Dedifferentiated amniotic fluid mesenchymal stem cell (primary cell): ENCODE measurements around the gene ABHD12.

Source experiments
- DNase-seq: peaks from one replicate; pipeline ENCODE4 v3.0.0-alpha.2; 2016; ENCODE audit errors: extremely low spot score

ABHD12 gene

GRCh38 chr20:25306991-25307903 lies 83.4 kb downstream of the ABHD12 start:
- DNase-seq = no peak

DNA sequence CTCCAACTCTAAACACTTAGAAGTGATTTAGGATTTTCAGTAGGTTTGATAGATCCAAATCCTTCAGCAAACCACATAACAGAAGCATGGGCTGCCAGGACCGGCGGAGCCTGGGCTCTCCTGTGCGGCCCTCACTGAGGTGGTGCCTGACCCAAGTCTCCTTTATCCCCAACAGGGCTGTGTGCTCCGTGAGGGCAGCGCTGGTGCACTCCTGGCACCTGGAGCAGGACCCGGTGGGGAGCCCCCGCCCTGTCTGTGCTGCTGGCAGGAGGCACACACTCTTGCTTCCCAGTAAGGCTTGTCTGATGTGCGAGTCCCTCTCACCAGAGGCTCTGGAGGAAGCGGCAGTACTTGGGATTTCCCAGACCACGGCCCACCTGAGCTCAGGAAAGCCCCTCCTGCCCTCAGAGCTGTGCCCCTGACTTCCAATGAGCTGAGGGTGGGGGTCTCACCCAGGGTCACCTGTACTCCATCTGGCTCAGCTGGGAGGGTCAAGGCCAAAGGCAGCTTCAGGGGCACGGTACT lies 86.5 kb downstream of the ABHD12 start:
- no peak for DNase-seq

GRCh38 chr20:25303292-25304024 lies 87.2 kb downstream of the ABHD12 start:
- DNase-seq = no peak

GRCh38 chr20:25302596-25302995 lies 88.0 kb downstream of the ABHD12 start:
- DNase-seq = no peak

- DNase-seq = no peak
Measured at GRCh38 chr20:25301357-25301920, 89.2 kb downstream of the ABHD12 start.

DNA sequence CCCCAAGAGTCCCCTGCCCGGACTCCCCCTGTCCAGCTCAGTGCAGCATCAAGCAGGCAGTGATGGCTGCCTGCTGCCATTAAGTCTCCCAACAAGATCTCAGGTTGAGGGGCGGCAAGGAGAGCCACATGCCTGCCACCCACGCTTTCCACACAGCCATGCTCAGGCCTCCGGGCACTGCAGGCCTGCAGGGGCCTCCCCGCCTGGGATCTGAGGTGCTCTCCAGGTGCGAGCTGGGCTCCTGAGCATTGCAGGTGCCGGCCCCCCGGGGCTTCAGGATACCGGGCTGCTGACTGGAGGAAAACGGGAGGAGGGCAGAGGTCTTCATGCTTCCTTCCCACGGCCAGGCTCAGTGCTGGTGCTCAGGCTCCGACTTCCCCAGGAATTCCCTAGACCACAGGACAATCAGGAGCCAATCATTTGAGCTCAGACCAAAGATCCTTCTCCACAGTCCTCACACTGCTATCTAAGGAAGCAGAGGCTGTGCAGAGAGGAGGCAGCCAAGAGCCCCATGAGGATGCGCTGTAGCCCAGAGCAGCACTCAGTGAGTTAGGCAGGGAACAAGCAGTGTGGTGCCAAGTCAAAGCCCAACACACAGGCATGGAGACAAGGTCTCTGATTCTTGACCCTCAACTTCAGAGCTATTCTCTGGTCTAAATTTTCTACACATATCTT lies 90.0 kb downstream of the ABHD12 start:
- DNase-seq = no peak

- DNase-seq = no peak
Measured at GRCh38 chr20:25299806-25300205, 90.8 kb downstream of the ABHD12 start.

DNA sequence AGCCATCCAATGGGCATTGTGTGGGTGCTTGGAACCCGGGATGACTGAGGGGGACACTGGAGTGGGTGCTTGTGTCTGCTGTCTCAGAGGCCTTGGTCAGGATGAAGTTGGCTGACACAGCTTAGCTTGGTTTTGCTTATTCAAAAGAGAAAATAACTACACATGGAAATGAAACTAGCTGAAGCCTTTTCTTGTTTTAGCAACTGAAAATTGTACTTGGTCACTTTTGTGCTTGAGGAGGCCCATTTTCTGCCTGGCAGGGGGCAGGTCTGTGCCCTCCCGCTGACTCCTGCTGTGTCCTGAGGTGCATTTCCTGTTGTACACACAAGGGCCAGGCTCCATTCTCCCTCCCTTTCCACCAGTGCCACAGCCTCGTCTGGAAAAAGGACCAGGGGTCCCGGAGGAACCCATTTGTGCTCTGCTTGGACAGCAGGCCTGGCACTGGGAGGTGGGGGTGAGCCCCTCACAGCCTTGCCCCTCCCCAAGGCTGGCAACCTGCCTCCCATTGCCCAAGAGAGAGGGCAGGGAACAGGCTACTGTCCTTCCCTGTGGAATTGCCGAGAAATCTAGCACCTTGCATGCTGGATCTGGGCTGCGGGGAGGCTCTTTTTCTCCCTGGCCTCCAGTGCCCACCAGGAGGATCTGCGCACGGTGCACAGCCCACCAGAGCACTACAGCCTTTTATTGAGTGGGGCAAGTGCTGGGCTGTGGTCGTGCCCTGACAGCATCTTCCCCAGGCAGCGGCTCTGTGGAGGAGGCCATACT lies 93.3 kb downstream of the ABHD12 start:
- no peak for DNase-seq

- DNase-seq = no peak
Measured at GRCh38 chr20:25296094-25297093, 94.2 kb downstream of the ABHD12 start.

DNA sequence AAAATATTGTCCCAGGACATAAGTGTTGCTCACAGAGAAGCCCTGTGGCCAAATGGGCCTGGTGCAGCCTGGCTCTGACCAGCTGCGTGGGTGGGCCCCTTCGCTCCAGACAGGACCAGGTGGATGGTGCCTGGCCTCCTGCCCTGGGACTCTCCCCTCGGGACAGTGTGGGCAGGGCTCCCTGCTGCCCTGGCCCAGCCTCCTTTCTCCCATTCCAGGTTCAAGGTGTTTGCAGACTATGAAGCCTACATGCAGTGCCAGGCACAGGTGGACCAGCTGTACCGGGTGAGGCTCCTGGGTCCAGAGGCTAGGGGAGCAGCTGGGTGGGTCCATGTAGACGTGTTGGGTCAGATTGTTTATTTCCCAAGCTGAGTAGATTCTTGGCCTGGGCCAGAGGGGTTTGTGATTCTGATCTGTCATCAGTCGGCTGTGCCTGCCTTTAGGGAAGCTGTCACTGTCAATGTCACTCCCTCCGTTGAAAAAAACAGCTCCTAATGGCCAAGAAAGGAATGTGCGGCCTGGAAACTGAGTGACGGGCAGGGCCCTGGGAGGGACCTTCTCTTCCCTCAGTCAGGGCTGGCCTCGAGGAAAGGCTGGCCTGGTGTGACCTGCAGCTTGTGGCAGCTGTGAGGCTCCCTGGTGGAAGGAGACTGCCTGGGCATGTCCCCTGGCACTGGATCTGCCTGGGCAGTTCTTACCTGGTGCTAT lies 95.1 kb downstream of the ABHD12 start:
- no peak for DNase-seq

- no peak for DNase-seq
Measured at GRCh38 chr20:25294459-25295385, 95.9 kb downstream of the ABHD12 start.

DNA sequence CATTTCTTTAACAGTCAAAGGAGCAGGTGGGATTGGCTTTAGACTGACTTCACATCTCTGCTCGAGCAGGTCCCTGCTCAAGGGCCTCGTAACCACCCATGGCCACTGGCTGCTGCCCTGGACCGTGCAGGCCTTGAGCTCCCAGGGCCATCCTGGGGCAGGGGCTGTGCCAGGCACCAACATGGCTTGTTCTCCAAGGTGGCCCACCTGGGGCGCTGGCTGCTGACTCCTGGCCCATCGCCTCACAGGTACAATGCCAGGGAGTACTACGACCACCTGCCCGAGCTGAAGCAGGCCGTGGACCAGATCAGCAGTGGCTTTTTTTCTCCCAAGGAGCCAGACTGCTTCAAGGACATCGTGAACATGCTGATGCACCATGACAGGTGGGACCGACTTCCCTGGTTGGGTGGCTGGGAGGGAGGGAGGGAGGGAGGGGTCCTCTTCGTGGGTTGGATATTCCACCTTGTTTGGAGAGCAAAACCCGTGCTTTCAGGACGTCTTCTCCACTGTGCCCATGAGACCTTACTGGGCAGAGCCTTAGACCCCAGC lies 96.7 kb downstream of the ABHD12 start:
- no peak for DNase-seq

DNA sequence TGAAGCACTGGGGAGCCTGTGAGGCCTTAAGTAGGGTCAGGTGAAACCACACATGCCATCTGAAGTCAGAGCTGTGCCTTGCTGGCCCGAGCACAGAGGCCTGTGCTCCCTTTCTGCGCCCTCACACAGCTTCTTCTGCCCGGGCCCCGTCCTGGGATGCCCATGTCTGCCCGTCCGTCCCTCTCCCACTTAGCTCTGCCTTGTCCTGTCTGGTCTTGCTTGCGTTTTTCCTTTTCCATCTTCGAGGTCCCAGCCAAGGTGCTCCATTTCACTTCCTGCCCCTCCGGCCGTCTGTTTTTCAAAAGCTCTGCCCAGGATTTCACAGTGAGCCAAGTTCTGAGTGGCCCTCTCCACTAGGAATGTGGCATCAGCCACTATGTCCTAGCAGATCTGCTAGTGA lies 97.1 kb downstream of the ABHD12 start:
- no peak for DNase-seq

DNA sequence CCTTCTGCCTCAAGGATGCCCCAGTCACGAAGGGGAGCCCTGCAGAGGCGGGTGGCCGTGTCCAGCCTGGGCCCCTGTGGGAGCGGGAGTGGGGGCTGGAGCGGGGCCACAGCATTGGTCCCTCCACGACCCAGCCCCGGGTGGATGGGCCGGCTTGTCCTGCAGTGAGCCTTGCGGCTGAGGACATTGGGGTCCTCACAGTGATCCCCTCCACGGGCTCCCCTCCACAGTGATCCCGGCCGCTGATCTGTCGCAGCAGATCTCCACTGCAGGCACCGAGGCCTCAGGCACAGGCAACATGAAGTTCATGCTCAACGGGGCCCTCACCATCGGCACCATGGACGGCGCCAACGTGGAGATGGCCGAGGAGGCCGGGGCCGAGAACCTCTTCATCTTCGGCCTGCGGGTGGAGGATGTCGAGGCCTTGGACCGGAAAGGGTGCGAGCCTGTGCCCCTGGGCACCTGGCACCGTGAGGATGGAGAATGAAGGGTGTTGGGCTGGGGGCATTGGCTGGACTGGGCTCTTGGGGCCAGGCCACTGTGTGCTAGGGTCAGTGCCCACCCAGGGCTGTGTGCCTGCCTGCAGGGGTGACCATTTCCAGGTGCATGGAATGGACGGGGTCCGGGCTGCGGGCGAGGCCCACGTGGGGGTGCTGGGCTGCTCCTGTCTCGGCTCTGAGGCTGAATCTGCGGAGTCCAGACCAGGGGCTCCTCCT lies 98.3 kb downstream of the ABHD12 start:
- no peak for DNase-seq

DNA sequence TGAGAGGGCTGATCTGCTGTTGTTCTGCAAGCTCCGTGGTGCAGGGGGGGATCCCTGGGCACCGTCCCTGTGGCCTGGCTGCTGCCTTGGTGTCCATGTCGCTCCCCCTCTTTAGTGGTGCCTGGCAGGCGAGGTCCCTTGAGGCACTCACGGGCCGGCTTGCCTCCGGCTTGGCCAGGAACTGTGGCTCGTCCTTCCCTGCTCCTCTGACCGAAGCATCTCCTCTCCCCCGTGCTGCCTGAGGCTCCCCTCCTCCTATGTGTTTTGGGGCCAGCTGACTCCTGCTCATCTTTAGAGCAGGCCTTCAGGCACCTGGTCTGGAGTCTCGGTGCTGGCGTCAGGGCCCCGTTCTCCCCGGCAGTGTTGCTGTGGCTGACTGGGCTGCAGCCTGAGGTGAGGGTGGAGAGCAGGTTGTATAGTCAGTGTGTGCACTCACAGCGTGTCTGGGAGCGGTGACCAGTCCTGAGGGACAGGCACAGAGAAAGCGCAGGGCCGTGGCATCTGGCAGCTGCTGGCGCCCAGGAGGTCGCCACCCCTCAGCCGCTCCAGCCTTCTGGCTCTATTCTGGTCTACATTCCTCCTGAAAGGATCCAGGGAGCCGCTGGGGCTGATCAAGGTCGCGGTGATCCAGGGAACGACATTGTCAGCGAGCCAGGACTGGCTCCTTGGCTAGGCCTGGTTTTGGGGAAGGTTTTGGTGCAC lies 99.1 kb downstream of the ABHD12 start:
- DNase-seq = no peak

DNA sequence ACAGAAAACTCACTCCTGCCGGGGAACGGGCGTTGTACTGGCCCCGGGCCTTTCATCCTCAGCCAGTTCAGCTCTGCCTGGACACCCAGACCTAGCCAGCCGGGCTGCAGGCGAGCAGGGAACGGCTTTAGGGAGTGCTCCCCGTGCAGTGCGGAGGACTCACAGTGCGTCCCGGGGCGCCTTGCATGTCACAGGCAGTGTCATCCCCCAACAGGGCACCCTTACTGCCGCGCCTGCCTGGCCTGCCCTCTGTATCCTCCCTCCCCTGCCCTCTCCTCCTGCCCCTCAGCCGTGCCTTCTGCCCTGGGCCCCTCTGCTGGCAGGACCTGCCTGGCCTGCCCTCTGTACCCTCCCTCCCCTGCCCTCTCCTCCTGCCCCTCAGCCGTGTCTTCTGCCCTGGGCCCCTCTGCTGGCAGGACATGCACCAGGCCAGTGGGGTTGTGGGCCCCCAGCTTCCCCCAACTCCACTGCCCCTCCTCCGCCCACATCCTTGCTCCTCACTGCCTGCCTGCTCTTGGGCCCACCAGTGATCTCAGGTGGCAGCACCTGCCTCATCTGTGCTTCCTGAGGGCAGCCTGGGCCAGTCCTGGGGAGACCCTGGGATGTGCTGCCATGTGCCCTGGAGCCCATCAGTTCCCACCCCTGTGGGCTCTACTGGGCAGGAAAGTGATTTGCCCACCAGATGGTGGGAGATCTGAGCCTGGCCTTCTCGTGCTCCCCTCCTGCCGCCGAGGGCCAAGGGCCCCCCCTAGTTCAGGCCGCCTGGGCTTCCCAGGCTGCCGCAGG lies 99.8 kb downstream of the ABHD12 start:
- no peak for DNase-seq
